Choroid plexus epithelial cell (primary cell): Measurements from ENCODE around the gene RBMS3.
"Not testable (repeated sequence)": the region's sequence is repeated elsewhere in the genome, so short reads cannot be mapped to it uniquely, and the experiment has no call there.

Experiments
- DNase-seq: peaks from one replicate; pipeline ENCODE4 v3.0.0-alpha.2; 2010; ENCODE audit warnings: low read depth
- H3K4me3 ChIP-seq: 2 replicates; pipeline ENCODE4 v1.5.1; 2011; ENCODE audit warnings: low read depth, mild to moderate bottlenecking, control low read depth, low read length, moderate library complexity
- TF ChIP-seq, protein P1 (sequence below): conservative IDR thresholded peaks from 2 replicates; pipeline ENCODE4 v1.5.1; 2011; ENCODE audit warnings: low read depth, mild to moderate bottlenecking, control low read depth, inconsistent platforms, low read length, moderate library complexity

The RBMS3 gene

DNA sequence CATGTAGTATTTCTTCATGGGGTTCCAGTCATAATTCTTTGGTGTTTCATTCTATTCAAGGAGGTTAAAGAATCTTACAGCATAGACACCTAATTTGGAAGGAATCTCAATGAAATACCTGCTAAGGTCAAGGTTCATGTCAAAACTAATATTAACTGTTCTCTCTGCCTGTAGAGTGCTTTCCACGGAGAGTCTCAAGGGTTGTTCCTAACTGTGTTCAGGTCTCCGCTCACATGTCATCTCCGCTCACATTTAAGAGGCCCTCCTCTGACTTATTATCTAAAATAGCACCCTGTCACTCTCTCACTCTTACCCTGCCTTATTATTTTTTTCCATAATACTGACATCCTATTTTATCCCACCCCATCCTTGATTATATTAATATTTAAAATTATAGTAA is 239.9 kb downstream of the RBMS3 start:
- DNase-seq, result no peak
- TF ChIP-seq, protein P1, sequence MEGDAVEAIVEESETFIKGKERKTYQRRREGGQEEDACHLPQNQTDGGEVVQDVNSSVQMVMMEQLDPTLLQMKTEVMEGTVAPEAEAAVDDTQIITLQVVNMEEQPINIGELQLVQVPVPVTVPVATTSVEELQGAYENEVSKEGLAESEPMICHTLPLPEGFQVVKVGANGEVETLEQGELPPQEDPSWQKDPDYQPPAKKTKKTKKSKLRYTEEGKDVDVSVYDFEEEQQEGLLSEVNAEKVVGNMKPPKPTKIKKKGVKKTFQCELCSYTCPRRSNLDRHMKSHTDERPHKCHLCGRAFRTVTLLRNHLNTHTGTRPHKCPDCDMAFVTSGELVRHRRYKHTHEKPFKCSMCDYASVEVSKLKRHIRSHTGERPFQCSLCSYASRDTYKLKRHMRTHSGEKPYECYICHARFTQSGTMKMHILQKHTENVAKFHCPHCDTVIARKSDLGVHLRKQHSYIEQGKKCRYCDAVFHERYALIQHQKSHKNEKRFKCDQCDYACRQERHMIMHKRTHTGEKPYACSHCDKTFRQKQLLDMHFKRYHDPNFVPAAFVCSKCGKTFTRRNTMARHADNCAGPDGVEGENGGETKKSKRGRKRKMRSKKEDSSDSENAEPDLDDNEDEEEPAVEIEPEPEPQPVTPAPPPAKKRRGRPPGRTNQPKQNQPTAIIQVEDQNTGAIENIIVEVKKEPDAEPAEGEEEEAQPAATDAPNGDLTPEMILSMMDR, result no peak
- H3K4me3 ChIP-seq, result no peak overlapping the region

DNA sequence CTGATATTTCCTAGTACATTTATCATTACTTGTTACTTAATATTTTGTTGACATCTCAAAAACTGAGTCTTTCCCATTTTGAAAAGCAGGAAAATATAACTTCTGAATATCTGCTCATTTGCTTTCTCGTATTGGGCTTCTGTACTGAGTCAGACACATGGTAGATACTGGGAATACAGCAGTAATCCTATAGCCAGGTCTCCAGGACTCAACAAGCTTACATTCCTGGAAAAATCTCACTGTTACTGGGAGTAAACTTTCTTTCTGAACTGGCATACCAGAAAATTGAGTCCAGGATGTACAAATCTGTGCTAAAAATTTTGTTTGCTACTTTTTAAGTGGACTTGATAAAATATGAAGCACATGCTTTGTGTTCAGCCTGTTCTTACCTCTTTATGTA is 240.4 kb downstream of the RBMS3 start:
- TF ChIP-seq, protein P1, result no peak

DNA sequence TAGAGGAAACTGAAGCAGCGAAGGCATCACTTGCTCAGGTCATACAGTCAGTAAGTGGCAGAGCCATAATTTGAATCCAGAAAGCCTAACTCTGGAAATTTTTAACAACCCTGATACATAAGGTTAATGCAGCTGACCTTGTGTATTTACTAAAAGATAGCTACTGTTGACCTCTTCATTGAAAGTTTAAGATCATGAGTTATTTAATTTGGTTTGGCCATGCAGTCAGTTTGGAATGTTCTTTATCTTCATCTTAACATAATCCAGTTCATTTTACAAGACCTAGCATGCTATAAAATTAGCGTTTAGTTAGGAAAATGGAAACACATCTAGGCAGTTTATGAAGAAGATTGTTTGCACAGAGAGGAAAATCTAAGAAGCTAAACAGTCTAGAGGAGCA is 240.9 kb downstream of the RBMS3 start:
- no peak for DNase-seq
- no peak overlapping the region for H3K4me3 ChIP-seq
- TF ChIP-seq, protein P1, result no peak

More for the DNA sequence above, 240.4 kb downstream of the RBMS3 start:
- no peak for DNase-seq
- H3K4me3 ChIP-seq, result no peak overlapping the region

DNA sequence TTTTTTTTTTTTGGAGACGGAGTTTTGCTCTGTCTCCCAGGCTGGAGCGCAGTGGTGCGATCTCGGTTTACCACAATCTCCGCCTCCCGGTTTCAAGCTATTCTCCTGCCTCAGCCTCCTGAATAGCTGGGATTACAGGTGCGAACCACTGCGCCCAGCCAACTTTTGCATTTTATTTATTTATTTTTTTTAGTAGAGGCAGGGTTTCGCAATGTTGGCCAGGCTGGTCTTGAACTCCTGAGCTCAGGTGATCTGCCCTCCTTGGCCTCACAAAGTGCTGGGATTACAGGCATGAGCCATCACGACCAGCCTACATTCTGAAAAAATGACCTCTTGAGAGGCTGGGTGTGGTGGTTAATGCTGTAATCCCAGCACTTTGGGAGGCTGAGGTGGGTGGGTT is 243.6 kb downstream of the RBMS3 start:
- not testable (repeated sequence) for H3K4me3 ChIP-seq, DNase-seq

DNA sequence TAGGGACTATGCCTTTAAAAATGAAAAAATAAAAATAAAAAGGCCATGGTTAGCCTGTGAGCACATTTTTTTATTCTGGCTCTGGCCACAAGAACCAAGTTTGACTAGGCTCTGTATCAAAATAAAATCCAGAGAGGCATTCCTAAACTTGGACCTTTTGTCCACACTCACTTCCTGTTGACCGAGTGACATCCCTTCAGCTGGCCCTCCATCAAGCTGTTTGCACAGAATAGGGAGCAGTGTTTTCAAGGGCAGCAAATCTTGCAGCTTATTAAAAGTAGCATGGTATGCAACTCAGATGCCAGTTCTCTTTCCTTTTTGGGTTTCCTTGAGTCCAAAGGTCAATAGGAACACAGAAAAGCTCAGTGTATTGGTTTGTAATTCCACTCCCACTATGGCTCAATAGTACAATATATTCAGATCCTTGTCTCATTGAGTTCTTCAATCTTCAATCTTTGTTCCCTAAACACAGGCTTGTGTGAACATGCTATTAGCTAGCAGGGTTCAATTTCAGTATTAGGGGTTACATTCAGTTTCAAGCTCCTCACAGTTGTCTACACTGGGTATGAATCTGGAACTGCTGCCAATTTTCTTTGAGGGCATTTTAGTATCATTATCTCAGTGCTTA is 244.5 kb downstream of the RBMS3 start:
- peak; percentile 97 for DNase-seq
- TF ChIP-seq, protein P1, result no peak
- no peak overlapping the region for H3K4me3 ChIP-seq

DNA sequence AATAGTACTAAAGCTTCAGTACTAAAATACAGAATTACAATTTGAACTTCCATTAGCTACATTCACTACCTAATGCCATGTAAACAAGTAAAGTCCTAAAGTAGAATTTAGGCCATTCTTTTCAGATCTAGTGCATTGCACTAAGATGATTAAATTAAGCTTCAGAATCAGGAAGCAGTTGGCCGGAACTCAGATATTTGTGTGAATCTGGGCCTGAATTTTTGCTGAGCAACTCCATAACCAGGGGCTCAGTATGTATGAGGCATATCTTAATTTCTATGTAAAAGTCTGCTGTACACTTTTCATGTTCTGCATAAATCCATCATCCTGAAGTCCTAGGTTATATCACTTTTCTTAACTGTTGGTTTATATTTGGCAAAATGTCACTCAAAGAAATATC is 246.4 kb downstream of the RBMS3 start:
- DNase-seq, result no peak
- TF ChIP-seq, protein P1, result no peak
- no peak overlapping the region for H3K4me3 ChIP-seq

DNA sequence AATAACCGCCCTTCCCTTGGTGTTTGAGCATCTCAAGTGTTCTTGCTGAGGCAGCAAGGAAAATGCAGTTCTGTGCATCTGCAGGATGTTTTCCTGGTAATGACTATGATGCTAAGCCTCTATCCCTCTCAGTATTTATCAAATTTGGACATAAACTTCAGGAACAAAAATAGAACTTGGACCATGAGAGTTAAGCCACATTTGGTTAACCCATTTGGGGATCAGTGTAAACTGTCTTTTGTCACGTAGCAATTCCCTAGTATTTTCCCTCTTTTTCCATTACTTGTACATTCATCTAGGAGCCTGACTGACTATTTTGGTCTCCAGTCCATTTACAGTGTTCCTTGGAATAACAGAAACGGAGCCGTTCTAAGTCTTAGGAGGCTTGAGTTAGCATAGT is 250.8 kb downstream of the RBMS3 start:
- TF ChIP-seq, protein P1, result no peak
- no peak for DNase-seq
- no peak overlapping the region for H3K4me3 ChIP-seq

DNA sequence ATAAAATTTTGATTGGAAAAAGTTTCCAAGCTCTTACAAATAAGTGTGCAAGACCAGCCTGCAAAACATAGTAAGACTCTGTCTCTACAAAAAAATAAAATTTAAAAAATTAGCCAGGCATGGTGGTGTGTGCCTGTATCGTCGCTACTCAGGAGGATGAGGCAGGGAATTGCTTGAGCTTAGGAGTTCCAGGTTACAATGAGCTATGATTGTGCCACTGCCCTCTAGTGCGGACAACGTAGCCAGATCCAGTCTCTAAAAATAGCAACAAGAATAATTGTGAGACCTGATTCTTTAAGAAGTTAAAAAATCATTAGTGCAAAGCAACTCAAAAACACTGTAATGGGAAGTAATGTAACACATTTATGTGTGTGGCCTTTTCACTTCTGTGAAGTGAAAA is 251.6 kb downstream of the RBMS3 start:
- no peak overlapping the region for H3K4me3 ChIP-seq
- DNase-seq, result no peak
- TF ChIP-seq, protein P1, result peak; percentile 12
